Measurements from ENCODE around the gene TTI1. TPM values are rescaled to one million over a fixed set of nuclear protein-coding genes. Genes with fewer than 3 reads are reported as not detected.
A peak's percentile ranks its signal among the peaks of the same experiment; 100 is the strongest.

TTI1 gene
- total RNA-seq, 1 donor from 2014 or later = 52.1 TPM

GRCh38 chr20:38001173-38001875 is 31.9 kb downstream of the TTI1 start:
- no peak for DNase-seq (ENCODE audit: low spot score)
- Mint-ChIP-seq H3K9me3 (no peaks in the 10 kb centered on the region), H3K4me3 (no peak overlapping the region), H3K27me3 (ENCODE audit: insufficient read depth, low read depth) (peaks cover 2% of the 10 kb centered on the region), H3K4me1 (peaks cover 13% of the 10 kb centered on the region), H3K36me3 (peaks cover 31% of the 10 kb centered on the region), H3K27ac (no peak overlapping the region)
- H2AFZ ChIP-seq (replicated peaks) = no peak overlapping the region
- H3K4me3 ChIP-seq = no peak overlapping the region
- H3K36me3 ChIP-seq = peaks cover 5% of the 10 kb centered on the region
- H3K27ac ChIP-seq = no peak overlapping the region
- TF ChIP-seq EZH2 (IDR thresholded peaks at IDR 0.05) = no peak
- no peak for TF ChIP-seq EZH2phosphoT487 (IDR thresholded peaks at IDR 0.05)
- no peak for TF ChIP-seq CTCF (IDR thresholded peaks at IDR 0.05)
- H3K9ac ChIP-seq = no peak overlapping the region
- H3K4me1 ChIP-seq = no peaks in the 10 kb centered on the region
- peaks cover 12% of the 10 kb centered on the region for H4K20me1 ChIP-seq (ENCODE audit: low read depth)
- H3K9me3 ChIP-seq (ENCODE audit: low read depth) = no peaks in the 10 kb centered on the region
- no peaks in the 10 kb centered on the region for H3K27me3 ChIP-seq
- H3K4me2 ChIP-seq = no peak overlapping the region
- no peaks in the 10 kb centered on the region for H3K79me2 ChIP-seq (ENCODE audit: low read depth)
- no peaks in the 10 kb centered on the region for H3F3A ChIP-seq (ENCODE audit: low read depth)

DNA sequence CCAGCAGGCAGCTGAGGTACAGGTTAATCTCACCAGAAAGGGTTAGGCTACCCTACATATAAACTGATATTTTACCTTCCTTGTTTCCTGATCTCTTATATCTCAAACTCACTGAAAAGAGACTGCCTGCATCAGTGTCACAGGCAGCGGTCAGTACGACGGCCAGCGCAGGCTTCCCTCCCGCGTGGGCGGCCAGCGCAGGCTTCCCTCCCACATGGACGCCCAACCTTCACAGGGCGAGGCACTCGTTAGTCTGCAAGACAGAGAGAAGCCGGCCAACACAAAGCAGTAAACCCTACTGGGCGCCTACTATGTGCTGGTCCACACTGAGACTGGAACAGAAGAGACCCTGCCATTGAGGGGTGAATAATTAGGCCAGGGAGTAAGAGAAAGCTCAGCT is 33.0 kb downstream of the TTI1 start:
- Mint-ChIP-seq H3K4me1 (peaks cover 13% of the 10 kb centered on the region), H3K4me3 (no peak overlapping the region), H3K27ac (no peak overlapping the region), H3K9me3 (no peaks in the 10 kb centered on the region), H3K27me3 (ENCODE audit: insufficient read depth, low read depth) (peaks cover 2% of the 10 kb centered on the region), H3K36me3 (peaks cover 31% of the 10 kb centered on the region)
- TF ChIP-seq EZH2phosphoT487 (IDR thresholded peaks at IDR 0.05) = no peak
- no peak for TF ChIP-seq CTCF (IDR thresholded peaks at IDR 0.05)
- TF ChIP-seq EZH2 (IDR thresholded peaks at IDR 0.05) = no peak
- no peak overlapping the region for H3K27ac ChIP-seq
- peaks cover 7% of the 10 kb centered on the region for H4K20me1 ChIP-seq (ENCODE audit: low read depth)
- H3K9ac ChIP-seq = no peak overlapping the region
- no peaks in the 10 kb centered on the region for H3F3A ChIP-seq (ENCODE audit: low read depth)
- no peak overlapping the region for H3K4me2 ChIP-seq
- H3K4me3 ChIP-seq = no peak overlapping the region
- no peaks in the 10 kb centered on the region for H3K4me1 ChIP-seq
- no peak overlapping the region for H2AFZ ChIP-seq (replicated peaks)
- H3K9me3 ChIP-seq (ENCODE audit: low read depth) = no peaks in the 10 kb centered on the region
- H3K79me2 ChIP-seq (ENCODE audit: low read depth) = no peaks in the 10 kb centered on the region
- H3K27me3 ChIP-seq = no peaks in the 10 kb centered on the region
- peaks cover 5% of the 10 kb centered on the region for H3K36me3 ChIP-seq
- DNase-seq (ENCODE audit: low spot score) = peak; percentile 16

DNA sequence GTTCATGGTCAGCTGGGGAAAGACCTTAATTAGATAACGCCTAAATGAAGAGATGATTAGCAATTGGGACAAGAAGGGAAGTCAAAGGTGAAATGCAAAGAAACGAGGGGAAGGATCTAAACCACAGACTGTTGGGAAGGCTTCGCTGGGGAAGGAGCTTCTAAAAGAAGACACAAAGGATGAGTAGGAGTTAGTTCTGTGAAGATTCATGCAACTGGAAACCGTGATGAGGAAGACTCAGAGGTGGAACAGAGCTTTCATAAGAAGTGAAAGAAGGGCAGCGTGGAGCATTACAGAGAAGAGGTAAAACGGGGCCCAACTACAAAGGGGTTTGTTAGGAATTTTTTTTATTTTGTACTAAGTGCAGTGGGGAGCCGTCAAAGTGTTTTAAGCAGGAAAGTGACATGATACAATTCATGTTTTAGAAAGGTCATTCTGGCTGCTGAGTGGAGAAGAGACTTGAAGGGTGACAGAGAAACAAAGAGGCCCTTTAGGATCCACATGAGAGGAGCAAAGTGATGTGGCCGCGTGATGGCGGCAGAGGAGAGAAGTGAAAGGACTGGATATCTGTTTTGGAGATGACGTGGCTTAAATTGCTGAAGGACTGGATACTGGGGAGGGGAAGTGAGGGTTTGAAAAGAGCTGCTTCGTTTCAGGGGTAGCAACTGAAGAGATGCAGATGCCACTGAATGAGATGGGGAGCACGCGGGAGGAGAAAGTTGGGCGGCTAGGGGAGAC is 33.6 kb downstream of the TTI1 start:
- peaks cover 3% of the 10 kb centered on the region for H4K20me1 ChIP-seq (ENCODE audit: low read depth)
- Mint-ChIP-seq H3K4me1 (peaks cover 13% of the 10 kb centered on the region), H3K36me3 (peaks cover 36% of the 10 kb centered on the region), H3K27me3 (ENCODE audit: insufficient read depth, low read depth) (peaks cover 2% of the 10 kb centered on the region), H3K9me3 (no peaks in the 10 kb centered on the region), H3K27ac (peak overlapping the region; percentile 13), H3K4me3 (no peak overlapping the region)
- no peak overlapping the region for H3K9ac ChIP-seq
- H2AFZ ChIP-seq (replicated peaks) = no peak overlapping the region
- H3K9me3 ChIP-seq (ENCODE audit: low read depth) = no peaks in the 10 kb centered on the region
- H3K4me2 ChIP-seq = no peak overlapping the region
- no peak overlapping the region for H3K4me3 ChIP-seq
- H3K79me2 ChIP-seq (ENCODE audit: low read depth) = no peaks in the 10 kb centered on the region
- no peak for DNase-seq (ENCODE audit: low spot score)
- TF ChIP-seq EZH2 (IDR thresholded peaks at IDR 0.05) = no peak
- no peak for TF ChIP-seq CTCF (IDR thresholded peaks at IDR 0.05)
- TF ChIP-seq EZH2phosphoT487 (IDR thresholded peaks at IDR 0.05) = no peak
- H3K27me3 ChIP-seq = no peaks in the 10 kb centered on the region
- H3F3A ChIP-seq (ENCODE audit: low read depth) = no peaks in the 10 kb centered on the region
- peaks cover 5% of the 10 kb centered on the region for H3K36me3 ChIP-seq
- H3K27ac ChIP-seq = no peak overlapping the region
- H3K4me1 ChIP-seq = no peaks in the 10 kb centered on the region

Measured in neural progenitor cell (in vitro differentiated cells).